HepG2 (cell line): Measurements from ENCODE around the gene NPY4R2.
"Not testable (repeated sequence)": the region's sequence is repeated elsewhere in the genome, so short reads cannot be mapped to it uniquely, and the experiment has no call there.

Experiments used
- CCDC6 ChIP-seq: sonication (generic); formaldehyde crosslinking; IDR thresholded peaks from 2 replicates; pipeline ENCODE4 v1.8.1; 2022; ENCODE audit warnings: mild to moderate bottlenecking, missing genetic modification reagents, moderate library complexity
- HDAC1 ChIP-seq: sonication (generic); formaldehyde crosslinking; IDR thresholded peaks from 2 replicates; pipeline ENCODE4 v1.5.1; 2020; ENCODE audit warnings: mild to moderate bottlenecking, missing genetic modification reagents
- HDAC2 ChIP-seq: sonication (generic); formaldehyde crosslinking; IDR thresholded peaks from 2 replicates; pipeline ENCODE4 v1.4.0; 2020; ENCODE audit warnings: missing genetic modification reagents
- HNF4G ChIP-seq, 2 experiments: sonication (generic) in 1 of 2; formaldehyde crosslinking in 1 of 2; IDR thresholded peaks; 2 replicates each; pipeline versions ENCODE4 v1.4.0 to v1.6.1; 2011 to 2020; ENCODE audit warnings: borderline replicate concordance in 2 of 2, low read depth in 2 of 2, mild to moderate bottlenecking in 2 of 2, low read length in 1 of 2, missing genetic modification reagents in 1 of 2, moderate library complexity in 1 of 2
- MYC ChIP-seq: sonication (generic); formaldehyde crosslinking; IDR thresholded peaks from 2 replicates; pipeline ENCODE4 v1.9.0; 2021; ENCODE audit warnings: missing genetic modification reagents, borderline replicate concordance
- PAX8 ChIP-seq: sonication (generic); formaldehyde crosslinking; IDR thresholded peaks from 2 replicates; pipeline ENCODE4 v1.8.0; 2022; ENCODE audit warnings: mild to moderate bottlenecking, missing genetic modification reagents, borderline replicate concordance
- RFX1 ChIP-seq: fragments of 450-650 bp; IDR thresholded peaks from 2 replicates; pipeline ENCODE4 v1.6.1; 2017
- ZKSCAN8 ChIP-seq: IDR thresholded peaks from 2 replicates; pipeline ENCODE4 v1.6.1; 2016; ENCODE audit warnings: borderline replicate concordance, missing genetic modification reagents, missing compliant biosample characterization
- ZNF296 ChIP-seq: sonication (generic); formaldehyde crosslinking; conservative IDR thresholded peaks from 2 replicates; pipeline ENCODE4 v1.5.0; 2020; ENCODE audit warnings: mild to moderate bottlenecking, missing genetic modification reagents
- ZNF33A ChIP-seq: sonication (generic); formaldehyde crosslinking; IDR thresholded peaks from 2 replicates; pipeline ENCODE4 v1.5.1; 2020; ENCODE audit warnings: missing genetic modification reagents, mild to moderate bottlenecking, moderate library complexity, borderline replicate concordance
- TF ChIP-seq, protein P1 (sequence below): sonication (generic); formaldehyde crosslinking; IDR thresholded peaks from 2 replicates; pipeline ENCODE4 v1.5.0; 2020; ENCODE audit warnings: mild to moderate bottlenecking, missing genetic modification reagents, moderate library complexity
- TF ChIP-seq, protein P2 (sequence below): sonication (generic); formaldehyde crosslinking; IDR thresholded peaks from 2 replicates; pipeline ENCODE4 v1.8.1; 2023; ENCODE audit warnings: mild to moderate bottlenecking, inconsistent platforms, moderate library complexity, missing genetic modification reagents, borderline replicate concordance

DNA sequence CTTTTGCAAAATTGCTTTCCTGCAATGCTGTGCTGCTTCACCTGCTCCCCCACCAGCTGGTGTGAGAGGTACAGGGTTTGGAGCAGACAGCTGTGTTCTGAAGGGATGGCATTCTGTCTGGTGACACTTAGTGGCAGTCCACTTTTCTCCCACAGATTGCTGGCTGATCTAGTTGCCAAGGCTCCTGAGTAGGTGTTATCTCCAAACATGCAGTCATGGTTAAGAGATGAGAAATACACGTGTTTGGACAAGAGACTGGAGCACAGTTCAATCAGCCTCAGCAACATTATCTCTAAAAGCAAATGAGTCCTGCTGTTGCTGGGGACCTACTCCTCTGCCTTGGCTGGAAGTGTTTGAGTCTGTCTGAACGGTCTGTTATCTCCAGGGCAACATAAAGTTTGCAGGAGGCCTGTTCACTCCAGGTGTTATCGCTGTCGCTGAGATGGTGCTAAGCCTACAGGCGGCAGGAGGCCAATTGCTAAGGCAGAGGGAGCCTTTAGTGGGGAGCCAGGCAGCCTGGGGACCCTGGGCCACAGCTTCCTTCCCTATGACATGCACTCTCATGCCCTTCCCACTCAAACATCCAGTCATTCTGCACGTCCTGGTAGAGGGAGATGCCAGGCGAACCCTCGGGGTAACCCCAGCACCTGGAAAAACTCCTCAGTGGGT is 24.0 kb downstream of the NPY4R2 start:
- not testable (repeated sequence) for TF ChIP-seq MYC (CRISPR knock-in tag); ZKSCAN8 (CRISPR knock-in tag); CCDC6; ZNF33A (CRISPR knock-in tag); HDAC2 (CRISPR knock-in tag); RFX1; ZNF296 (CRISPR knock-in tag); HDAC1 (CRISPR knock-in tag); PAX8 (CRISPR knock-in tag); HNF4G (IDR thresholded peaks at IDR 0.05; ENCODE audit: borderline replicate concordance, low read depth, low read length); HNF4G (CRISPR knock-in tag; IDR thresholded peaks at IDR 0.05; ENCODE audit: borderline replicate concordance, low read depth)
- TF ChIP-seq, protein P1, sequence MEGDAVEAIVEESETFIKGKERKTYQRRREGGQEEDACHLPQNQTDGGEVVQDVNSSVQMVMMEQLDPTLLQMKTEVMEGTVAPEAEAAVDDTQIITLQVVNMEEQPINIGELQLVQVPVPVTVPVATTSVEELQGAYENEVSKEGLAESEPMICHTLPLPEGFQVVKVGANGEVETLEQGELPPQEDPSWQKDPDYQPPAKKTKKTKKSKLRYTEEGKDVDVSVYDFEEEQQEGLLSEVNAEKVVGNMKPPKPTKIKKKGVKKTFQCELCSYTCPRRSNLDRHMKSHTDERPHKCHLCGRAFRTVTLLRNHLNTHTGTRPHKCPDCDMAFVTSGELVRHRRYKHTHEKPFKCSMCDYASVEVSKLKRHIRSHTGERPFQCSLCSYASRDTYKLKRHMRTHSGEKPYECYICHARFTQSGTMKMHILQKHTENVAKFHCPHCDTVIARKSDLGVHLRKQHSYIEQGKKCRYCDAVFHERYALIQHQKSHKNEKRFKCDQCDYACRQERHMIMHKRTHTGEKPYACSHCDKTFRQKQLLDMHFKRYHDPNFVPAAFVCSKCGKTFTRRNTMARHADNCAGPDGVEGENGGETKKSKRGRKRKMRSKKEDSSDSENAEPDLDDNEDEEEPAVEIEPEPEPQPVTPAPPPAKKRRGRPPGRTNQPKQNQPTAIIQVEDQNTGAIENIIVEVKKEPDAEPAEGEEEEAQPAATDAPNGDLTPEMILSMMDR (CRISPR knock-in tag), result not testable (repeated sequence)
- TF ChIP-seq, protein P2, sequence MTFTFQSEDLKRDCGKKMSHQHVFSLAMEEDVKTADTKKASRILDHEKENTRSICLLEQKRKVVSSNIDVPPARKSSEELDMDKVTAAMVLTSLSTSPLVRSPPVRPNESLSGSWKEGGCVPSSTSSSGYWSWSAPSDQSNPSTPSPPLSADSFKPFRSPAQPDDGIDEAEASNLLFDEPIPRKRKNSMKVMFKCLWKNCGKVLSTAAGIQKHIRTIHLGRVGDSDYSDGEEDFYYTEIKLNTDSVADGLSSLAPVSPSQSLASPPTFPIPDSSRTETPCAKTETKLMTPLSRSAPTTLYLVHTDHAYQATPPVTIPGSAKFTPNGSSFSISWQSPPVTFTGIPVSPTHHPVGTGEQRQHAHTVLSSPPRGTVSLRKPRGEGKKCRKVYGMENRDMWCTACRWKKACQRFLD (CRISPR knock-in tag), result not testable (repeated sequence)
